HG03342 (cell line): Measurements from ENCODE around the gene ESRRA.

ENCODE experiments used
- ATAC-seq: cut with Tn5 transposase; IDR thresholded peaks from one replicate; pipeline ENCODE4 v1.9.1; 2021; ENCODE audit warnings: mild to moderate bottlenecking, moderate library complexity; ENCODE audit not compliant: unreplicated experiment

Gene ESRRA

DNA sequence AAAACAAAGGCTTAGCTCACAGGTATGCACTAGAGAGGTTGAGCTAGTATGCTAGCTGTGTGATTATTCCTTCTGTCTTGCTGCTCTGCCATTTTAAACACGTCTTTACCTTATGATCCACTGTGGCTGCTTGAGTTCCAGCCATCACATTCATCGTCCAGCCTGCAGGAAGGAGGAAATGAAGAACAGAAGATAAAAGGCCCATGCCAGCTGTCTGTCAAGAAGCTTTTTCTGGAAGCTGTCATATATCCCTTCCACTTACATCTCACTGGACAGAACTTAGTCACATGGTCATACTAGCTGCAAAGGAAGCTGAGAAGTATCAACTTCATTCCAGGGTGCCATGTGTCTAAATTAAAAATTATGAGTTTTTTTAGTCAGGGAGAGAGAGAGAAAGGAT lies 22.1 kb downstream of the ESRRA start:
- ATAC-seq: no peak

DNA sequence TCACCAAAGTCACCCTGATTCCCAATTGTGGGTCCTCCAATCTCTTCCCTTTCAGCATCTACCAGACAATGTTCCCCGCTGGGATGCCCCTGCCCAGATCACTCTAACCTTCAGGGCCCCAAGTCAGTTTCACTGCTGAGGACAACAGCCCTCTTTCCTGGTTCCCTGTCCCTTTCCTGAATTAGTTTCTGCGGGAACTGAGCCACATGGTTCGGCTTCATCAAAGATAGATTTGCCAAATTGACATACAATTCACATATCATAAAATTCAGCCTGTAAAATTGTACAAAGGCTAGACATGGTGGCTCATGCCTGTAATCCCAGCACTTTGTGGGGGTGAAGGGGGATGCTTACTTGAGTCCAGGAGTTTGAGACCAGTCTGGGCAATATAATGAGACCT lies 22.7 kb downstream of the ESRRA start:
- ATAC-seq: no peak

DNA sequence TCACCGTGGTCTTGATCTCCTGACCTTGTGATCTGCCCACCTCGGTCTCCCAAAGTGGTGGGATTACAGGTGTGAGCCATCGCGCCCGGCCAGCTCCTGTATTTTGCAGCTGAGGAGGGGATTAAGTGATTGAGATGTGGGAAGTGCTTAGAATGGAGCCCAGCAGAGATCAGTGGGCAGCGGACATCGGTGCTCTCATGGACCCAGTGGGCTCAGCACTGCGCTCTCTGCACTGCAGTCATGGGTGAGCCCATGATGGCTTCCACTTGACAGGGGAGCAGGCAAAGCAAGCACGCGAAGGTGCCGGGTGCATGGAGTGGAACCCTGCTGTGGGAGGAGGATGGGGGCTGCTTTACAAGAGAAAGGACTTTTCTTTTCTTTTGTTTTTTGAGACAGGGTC lies 25.6 kb downstream of the ESRRA start:
- no peak for ATAC-seq

DNA sequence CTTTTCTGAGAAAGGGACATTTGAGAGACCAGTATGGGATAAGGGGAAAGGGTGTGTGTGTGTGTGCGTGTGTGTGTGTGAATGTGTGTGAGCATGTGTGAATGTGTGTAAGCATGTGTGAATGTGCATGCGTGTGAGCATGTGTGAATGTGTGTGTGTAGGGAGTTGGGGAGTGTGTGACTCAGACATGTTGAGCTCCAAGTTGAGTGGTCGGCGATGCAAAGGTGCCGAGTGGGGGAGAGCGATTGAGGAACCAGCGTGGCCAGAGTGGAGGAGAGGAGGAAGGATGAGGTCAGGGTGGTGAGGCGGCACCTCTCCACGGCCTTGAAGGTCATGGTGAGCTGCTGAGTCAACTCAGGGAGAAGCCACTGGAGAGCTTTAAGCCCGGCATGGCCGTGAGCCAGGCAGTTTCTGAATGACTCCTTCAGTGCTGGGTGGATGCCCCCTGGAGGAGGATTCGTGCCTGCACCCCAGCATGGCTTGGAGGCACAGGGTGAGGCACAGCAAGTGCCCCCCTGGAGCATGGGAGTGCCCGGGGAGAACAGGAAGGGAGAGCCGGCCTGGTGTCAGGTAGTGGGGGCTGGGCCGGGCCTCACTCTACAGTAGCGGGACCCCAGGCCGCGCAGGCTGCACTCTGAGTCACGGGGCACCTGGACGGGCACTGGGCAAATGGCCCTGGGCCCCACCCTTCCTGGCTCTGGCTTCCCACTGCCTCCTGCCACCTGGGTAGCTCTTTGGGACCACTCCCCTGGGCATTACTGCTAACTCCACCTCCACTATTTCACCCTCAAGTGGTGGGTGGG lies 26.4 kb downstream of the ESRRA start:
- ATAC-seq: no peak

DNA sequence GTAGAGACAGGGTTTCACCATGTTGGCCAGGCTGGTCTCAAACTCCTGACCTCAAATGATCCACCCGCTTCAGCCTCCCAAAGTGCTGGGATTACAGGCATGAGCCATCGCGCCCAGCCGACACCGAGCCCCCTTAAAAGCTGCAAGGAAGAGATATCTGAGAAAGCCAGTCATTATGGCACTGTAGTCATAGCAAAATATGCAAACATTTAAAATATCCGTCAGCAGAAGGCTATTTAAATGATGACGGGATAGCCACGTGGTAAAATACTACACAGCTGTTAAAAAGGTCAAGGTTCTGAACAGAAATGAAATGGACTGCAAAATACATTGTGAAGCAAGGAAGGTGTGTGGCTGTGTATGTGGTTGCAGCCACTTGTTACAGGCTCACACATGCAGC lies 28.2 kb downstream of the ESRRA start:
- ATAC-seq: no peak

DNA sequence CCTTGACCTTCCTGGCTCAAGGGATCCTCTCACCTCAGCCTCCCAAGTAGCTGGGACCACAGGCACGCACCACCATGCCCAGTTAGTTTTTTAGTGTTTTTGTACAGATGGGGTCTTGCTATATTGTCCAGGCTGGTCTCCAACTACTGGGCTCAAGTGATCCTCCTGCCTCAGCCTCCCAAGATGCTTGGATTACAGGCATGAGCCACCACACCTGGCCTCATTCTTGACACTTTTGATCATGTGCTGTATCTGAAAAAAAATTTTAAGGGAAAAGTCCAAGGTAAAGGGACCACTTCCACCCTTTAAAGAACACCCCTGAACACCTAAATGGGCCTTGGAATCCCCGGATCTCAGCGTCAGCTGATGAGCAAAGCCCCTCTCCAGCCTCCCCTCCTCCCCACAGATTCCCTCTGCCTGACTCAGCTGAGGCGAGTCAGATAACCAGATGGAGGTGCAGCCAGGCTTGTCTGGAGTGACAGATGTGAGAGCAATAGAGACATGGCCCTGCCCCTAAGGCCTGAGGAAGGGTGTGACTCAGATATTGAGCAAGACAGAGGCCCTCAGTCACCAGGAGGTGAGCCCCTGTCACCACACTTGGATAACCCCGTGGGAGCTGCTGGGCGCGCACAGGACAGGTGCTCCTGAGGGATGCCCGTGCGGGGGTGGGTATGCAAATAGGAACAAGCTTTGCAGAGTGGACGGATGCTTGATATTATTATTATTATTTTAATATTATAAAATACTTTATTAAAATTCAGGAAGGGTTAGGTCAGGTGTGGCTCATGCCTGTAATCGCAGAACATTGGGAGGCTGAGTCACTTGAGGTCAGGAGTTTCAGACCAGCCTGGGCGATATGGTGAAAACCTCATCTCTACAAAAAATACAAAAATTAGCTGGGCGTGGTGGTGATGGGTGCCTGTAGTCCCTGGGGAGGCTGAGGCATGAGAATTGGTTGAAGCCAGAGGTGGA lies 29.7 kb downstream of the ESRRA start:
- ATAC-seq: peak; percentile 84

DNA sequence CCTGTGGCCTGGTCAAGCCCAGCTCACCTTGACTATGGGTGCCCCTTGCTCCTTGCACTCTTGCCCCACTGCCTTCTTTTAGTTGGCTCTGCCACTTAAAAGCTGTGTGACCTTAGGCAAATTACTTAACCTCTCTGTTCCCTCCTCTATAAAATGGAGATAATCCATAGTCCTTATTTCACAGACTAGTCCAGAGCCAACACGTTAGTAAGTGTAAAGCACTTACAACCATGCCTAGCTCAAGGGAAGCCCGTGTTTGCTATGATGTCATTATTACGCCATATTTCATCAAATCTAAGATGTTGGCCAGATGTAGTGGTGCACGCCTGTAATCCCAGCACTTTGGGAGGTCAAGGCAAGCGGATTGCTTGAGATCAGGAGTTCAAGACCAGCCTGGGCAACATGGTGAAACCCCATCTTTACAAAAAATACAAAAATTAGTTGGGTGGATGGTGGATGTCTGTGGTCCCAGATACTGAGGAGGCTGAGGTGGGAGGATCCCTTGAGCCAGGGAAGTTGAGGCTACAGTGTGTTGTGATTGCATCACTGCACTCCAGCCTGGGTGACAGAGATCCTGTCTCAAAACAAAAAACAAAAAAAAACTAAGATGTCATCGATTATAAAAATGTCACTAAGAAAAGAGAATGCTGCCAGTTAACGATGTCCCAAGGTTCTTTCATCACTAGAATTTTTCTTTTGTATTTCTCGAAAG lies 32.4 kb downstream of the ESRRA start:
- no peak for ATAC-seq

DNA sequence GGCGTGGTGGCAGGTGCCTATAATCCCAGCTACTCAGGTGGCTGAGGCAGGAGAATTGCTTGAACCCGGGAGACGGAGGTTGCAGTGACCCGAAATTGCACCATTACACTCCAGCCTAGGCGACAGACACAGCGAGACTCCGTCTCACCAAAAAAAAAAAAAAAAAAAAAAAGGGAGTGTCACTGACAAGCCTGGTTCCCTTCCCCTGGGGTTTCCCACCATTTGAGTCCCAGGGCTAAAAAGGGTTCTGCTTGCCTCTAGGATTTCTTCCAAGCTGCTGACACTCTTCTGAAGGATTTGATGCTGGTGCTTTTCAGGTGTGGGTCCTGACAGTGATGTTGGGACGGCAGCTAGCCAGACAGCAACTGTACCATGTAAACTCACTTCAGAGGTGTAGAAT lies 33.4 kb downstream of the ESRRA start:
- ATAC-seq: no peak

DNA sequence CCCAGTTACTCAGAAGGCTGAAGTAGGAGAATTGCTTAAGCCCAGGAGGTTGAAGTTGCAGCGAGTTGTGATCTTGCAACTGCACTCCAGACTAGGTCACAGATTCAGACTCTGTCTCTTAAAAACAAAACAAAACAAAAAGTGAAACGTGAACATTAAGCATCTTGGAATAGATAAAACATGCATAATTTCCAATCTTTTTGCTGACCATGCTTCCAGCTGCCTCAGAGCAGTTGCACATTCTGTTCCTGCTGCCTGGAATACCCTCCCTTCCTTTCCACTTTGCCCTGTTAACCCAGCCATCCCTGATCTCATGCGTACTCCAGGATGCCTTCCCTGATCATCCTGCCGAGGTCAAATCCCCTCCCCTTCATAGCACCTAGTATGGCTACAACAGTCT lies 34.0 kb downstream of the ESRRA start:
- no peak for ATAC-seq

DNA sequence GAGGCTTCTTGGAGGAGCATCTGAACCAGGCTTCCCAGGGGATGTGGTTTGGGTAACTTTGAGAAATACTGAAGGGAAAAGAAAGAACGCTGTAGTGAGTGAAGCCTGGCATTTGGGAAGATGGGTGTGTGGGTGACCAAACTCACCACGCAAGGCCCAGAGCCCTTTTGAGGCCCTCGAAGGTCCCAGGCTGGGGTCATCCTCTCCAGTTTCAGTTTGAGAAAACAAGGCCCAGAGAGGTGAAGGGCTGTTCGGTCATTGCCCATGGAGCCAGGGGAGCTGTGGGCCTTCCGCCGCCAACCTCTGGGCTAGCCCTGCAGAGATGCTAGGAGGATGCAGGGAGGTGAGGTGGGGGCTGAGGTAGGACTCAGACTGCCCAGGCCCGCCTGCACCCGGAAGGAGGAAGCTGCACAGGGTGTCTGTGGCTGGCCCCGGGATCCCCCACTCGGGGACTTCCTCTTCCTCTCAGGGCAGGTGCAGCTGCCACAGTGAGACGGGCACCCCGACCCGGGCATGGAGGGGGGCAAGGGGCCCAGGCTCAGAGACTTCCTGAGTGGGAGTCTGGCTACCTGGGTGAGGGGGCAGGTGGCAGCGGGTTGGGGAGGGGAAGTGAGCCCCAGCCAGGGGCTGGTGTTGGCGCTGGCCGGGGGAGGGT lies 34.6 kb downstream of the ESRRA start, which contains the start of gene CCDC88B:
Gene CCDC88B (plus strand): TSS at position 451 of the 655 bp plus-strand sequence. CDS start 63 bp downstream, at position 514.
- ATAC-seq: peak; percentile 46

DNA sequence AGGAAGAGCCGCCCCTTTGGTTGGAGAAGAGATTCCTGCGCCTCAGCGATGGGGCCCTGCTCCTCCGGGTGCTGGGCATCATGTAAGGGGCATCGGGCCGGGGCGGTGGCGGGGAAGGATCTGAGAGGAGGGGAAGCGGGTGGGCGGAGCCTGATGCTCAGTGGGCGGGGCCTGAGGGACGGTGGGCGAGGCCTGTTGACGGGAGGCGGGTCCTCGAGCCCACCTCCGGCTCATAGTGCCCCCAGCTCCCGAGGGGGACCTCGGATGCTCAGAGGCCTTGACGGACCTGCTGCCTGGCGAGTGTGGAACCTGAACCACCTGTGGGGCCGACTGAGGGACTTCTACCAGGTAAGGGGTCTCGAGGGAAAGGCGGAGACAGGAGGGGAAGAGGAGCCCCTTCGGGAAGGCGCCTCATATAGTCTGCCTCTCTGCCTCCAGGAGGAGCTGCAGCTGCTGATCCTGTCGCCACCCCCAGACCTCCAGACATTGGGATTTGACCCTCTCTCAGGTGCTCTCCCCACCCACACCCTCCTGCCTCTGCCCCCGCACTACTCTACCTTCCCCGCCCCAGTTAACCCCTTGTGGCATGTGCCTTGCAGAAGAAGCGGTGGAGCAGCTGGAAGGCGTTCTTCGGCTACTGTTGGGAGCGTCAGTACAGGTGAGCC lies 35.5 kb downstream of the ESRRA start:
- ATAC-seq: peak; percentile 34

DNA sequence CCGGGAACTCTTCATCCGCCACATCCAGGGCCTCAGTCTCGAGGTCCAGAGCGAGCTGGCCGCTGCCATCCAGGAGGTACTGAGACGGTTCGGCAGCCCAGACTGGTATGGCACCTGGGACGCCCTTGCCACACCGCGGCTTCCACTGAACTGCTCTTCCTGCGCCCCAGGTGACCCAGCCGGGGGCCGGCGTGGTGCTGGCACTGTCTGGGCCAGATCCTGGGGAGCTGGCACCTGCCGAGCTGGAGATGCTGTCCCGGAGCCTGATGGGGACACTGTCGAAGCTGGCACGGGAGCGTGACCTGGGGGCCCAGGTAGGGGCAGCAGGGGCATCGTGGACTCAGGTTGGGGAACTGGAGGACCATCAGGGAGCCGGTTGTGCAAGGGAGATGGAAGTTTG lies 36.1 kb downstream of the ESRRA start:
- ATAC-seq: no peak

DNA sequence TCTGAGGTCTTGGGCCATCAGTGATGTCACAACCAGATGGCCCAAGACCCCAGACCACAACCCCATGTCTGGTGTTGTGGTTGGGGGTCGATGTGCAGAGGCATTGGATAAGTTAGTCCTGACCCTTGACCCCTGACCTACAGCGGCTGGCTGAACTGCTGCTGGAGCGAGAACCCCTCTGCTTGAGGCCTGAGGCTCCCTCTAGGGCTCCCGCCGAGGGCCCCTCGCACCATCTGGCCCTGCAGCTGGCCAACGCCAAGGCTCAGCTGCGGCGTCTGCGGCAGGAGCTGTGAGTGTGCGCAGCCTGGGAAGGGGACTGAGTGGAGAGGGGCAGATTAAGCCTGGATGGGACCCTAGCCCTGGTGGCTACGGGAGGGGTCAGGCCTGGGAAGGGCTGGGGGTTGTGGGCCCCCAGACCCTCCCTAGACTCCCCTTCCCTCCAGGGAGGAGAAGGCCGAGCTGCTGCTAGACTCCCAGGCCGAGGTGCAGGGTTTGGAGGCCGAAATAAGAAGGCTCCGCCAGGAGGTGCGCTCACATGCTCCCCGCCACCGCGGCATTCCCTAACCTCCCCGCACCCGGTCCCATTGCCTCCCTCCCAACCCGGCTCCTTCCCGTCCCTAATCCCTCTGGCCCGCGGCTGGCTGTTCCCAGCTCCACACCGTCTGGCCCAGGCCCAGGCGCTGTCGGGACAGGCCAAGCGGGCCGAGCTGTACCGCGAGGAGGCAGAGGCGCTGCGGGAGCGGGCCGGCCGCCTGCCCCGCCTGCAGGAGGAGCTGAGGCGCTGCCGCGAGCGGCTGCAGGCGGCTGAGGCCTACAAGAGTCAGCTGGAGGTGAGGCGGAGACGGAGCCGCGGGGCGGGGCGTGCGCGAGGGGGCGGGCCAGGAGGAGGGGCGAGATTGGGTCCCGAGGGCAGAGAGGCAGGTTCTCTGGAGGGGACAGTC lies 36.8 kb downstream of the ESRRA start:
- ATAC-seq: no peak

DNA sequence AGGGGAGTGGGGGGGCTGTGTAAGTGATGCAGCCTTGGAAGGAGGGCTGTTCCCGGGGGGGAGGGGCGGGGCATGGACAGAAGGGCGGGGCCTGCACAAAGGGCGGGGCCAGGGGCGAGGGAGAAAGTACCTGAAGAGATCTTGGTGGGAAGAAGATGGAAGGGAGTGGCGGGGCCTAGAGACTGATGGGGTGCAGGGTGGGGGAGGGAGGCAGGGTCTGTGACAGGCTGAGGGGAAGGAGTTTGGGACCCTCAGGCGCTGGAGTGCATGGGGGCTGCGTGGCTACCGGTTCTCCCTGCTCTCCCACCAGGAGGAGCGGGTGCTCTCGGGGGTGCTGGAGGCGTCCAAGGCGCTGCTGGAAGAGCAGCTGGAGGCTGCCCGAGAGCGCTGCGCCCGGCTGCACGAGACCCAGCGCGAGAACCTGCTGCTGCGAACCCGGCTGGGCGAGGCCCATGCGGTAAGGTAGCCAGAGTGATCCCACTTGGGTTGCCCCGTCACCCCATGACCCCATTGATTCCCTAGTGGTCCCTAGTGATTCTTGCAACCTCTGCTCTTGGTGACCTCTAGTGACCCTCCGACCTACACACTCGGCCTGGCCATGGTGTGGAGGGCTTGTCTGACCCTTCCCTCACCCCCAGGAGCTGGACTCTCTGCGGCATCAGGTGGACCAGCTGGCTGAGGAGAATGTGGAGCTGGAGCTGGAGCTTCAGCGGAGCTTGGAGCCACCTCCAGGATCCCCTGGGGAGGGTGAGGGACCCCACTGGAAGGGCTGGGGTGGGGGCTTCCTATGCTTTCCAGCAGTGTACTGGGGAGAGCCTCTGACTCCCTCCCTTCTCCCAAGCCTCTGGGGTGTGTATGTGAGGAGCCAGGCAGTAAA lies 37.8 kb downstream of the ESRRA start:
- ATAC-seq: no peak

DNA sequence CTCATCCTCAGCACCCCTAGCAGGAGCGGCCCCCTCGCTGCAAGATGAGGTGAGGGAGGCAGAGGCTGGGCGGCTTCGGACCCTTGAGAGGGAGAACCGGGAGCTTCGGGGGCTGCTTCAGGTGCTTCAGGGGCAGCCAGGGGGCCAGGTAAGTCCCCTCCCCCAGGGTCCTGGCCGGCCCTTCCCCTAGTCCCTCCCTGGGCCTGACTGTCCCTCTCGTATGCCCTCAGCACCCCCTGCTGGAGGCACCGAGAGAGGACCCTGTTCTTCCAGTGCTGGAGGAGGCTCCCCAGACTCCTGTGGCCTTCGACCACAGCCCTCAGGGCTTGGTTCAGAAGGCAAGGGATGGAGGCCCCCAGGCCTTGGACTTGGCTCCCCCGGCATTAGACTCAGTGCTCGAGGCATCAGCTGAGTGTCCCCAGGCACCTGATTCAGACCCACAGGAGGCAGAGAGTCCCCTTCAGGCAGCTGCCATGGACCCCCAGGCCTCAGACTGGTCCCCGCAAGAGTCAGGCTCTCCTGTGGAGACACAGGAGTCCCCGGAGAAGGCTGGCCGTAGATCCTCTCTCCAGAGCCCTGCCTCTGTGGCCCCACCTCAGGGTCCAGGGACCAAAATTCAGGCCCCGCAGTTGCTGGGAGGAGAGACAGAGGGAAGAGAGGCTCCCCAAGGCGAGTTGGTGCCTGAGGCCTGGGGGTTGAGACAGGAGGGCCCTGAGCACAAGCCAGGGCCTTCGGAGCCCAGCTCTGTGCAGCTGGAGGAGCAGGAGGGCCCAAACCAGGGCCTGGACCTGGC lies 38.6 kb downstream of the ESRRA start:
- no peak for ATAC-seq

DNA sequence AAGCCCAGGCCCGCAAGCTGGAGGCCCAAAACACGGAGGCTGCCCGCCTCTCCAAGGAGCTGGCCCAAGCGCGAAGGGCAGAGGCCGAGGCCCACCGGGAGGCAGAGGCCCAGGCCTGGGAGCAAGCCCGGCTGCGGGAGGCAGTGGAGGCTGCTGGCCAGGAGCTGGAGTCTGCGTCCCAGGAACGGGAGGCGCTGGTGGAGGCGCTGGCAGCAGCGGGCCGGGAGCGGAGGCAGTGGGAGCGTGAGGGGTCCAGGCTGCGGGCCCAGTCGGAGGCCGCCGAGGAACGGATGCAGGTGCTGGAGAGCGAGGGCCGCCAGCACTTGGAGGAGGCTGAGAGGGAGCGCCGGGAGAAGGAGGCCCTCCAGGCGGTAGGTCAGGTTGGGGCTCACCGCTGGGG lies 39.5 kb downstream of the ESRRA start:
- ATAC-seq: no peak

DNA sequence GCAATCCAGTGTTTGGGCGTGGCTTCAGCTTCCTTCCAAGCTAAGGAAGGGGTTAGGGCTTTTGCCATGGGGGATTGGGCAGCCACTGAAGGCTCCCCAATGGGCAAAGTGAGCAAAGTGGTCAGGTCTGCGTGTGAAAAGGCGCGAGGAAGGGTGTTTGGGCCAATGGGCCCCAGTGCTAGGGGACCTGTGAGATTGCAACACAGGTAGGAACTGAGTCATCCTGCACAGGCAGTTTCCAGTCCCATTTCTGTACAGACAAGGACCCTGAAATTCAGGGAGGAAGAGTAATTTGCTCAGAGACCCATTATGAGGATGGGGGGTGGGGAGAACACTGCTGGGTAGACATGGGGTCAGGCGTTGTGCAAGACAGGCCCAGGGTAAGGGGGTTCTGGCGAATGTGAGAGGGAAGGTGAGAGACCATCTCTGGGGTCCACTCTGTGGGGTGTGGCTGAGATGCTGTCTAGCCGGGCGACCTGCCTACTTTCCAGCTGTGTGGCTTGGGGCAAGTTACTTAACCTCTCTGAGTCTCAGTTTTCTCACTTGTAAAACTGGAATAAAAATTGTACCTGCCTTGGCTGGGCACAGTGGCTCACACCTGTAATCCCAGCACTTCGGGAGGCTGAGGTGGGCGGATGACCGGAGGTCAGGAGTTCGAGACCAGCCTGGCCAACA lies 42.0 kb downstream of the ESRRA start:
- no peak for ATAC-seq
